HCT116 (cell line): ENCODE results near the gene CNOT10. TPM values are rescaled to one million over a fixed set of nuclear protein-coding genes. Genes with fewer than 3 reads are reported as not detected.

Experiments used
- ATAC-seq: fragments of 200-7000 bp; cut with Tn5 transposase; 2 replicates; pipeline ENCODE4 v1.9.1; 2020; ENCODE audit warnings: mild to moderate bottlenecking, moderate library complexity
- BruUV-seq: library from RNA; stranded (reverse); fragments of 400-500 nt; replicated peaks from 2 replicates; lab custom pipeline; 2021; lab: Mats Ljungman, UMichigan
- CTCF ChIA-PET: fragments of 300-600 bp; sonication (Branson Sonifier 250); formaldehyde crosslinking; loops from one replicate; lab custom pipeline; 2021; ENCODE audit warnings: antibody characterized with exemption; lab: Charles Lee
- POLR2A ChIA-PET: fragments of 300-600, 350-600 bp; sonication (Branson Sonifier 250); formaldehyde crosslinking; loops from one replicate; lab custom pipeline; 2021; ENCODE audit warnings: antibody characterized with exemption; lab: Charles Lee
- RAD21 ChIA-PET, 2 experiments: fragments of 300-600 bp; sonication (Branson Sonifier 250); formaldehyde crosslinking; loops; one replicate each; lab custom pipeline; 2023; ENCODE audit warnings: low total read pairs in 2 of 2; ENCODE audit not compliant: uncharacterized antibody in 2 of 2, unreplicated experiment in 2 of 2, low non-redundant PET in 1 of 2; lab: Charles Lee
- DNase-seq: peaks from one replicate; pipeline ENCODE4 v3.0.0-alpha.2; 2010; ENCODE audit warnings: low read depth, low spot score
- H2AFZ ChIP-seq: fragments of 200-600 bp; shearing (Covaris generic), sonication (generic); 2 replicates; pipeline ENCODE4 v1.6.1; 2017; ENCODE audit warnings: low read depth, mixed run types, mixed read lengths, antibody characterized with exemption, low read length; ENCODE audit not compliant: poor library complexity, severe bottlenecking
- H3K27ac ChIP-seq: 2 replicates; pipeline ENCODE4 v1.5.1; 2012; ENCODE audit warnings: low read depth, low read length
- H3K27me3 ChIP-seq: fragments of 200-600 bp; sonication (generic); 2 replicates; pipeline ENCODE4 v1.6.1; 2016; ENCODE audit warnings: mixed run types, low read length, mixed read lengths; ENCODE audit not compliant: insufficient read depth
- H3K36me3 ChIP-seq, 2 experiments: fragments of 200-500 bp in 1 of 2; fragments of 200-600 bp in 1 of 2; sonication (Bioruptor generic) in 1 of 2; sonication (generic) in 1 of 2; 2 replicates each; pipeline versions ENCODE4 v1.5.1 to v1.6.1; 2014 to 2016; ENCODE audit warnings: low read length in 2 of 2, inconsistent platforms in 1 of 2, mixed read lengths in 1 of 2, mixed run types in 1 of 2; ENCODE audit not compliant: insufficient read depth in 2 of 2, control insufficient read depth in 1 of 2
- H3K4me1 ChIP-seq, 2 experiments: fragments of 200-600 bp in 1 of 2; sonication (generic) in 1 of 2; 2 replicates each; pipeline versions ENCODE4 v1.5.1 to v1.6.1; 2012 to 2017; ENCODE audit warnings: low read length in 2 of 2, inconsistent platforms in 1 of 2, mild to moderate bottlenecking in 1 of 2, mixed read lengths in 1 of 2, mixed run types in 1 of 2, moderate library complexity in 1 of 2; ENCODE audit not compliant: insufficient read depth in 2 of 2, control insufficient read depth in 1 of 2
- H3K4me2 ChIP-seq: fragments of 200-600 bp; sonication (generic); 2 replicates; pipeline ENCODE4 v1.6.1; 2017; ENCODE audit warnings: mixed run types, low read length, mixed read lengths
- H3K4me3 ChIP-seq, 2 experiments: fragments of 200-600 bp in 1 of 2; sonication (generic) in 1 of 2; replicated peaks in 1 of 2; 2 replicates each; pipeline ENCODE4 v1.5.1; 2011 to 2016; ENCODE audit warnings: low read length in 2 of 2, control low read depth in 1 of 2, low read depth in 1 of 2, mild to moderate bottlenecking in 1 of 2, mixed read lengths in 1 of 2, mixed run types in 1 of 2
- H3K79me2 ChIP-seq: fragments of 200-600 bp; sonication (generic); 2 replicates; pipeline ENCODE4 v1.6.1; 2017; ENCODE audit warnings: mild to moderate bottlenecking, mixed run types, low read length, moderate library complexity, mixed read lengths; ENCODE audit not compliant: insufficient read depth
- H3K9ac ChIP-seq: fragments of 200-600 bp; sonication (generic); 2 replicates; pipeline ENCODE4 v1.6.1; 2016; ENCODE audit warnings: low read length, mixed read lengths
- H3K9me2 ChIP-seq: fragments of 200-600 bp; sonication (generic), shearing (Covaris generic); 2 replicates; pipeline ENCODE4 v1.6.1; 2017; ENCODE audit warnings: mixed run types, mild to moderate bottlenecking, moderate library complexity; ENCODE audit not compliant: insufficient read depth
- H3K9me3 ChIP-seq, 2 experiments: fragments of 200-500 bp in 1 of 2; fragments of 200-600 bp in 1 of 2; sonication (Bioruptor generic) in 1 of 2; sonication (generic) in 1 of 2; 2 replicates each; pipeline ENCODE4 v1.6.1; 2014 to 2017; ENCODE audit warnings: low read length in 2 of 2, mixed read lengths in 2 of 2, inconsistent platforms in 1 of 2, low read depth in 1 of 2, mild to moderate bottlenecking in 1 of 2, mixed run types in 1 of 2, moderate library complexity in 1 of 2; ENCODE audit not compliant: control insufficient read depth in 1 of 2, insufficient read depth in 1 of 2
- H4K20me1 ChIP-seq: fragments of 200-600 bp; sonication (generic), shearing (Covaris generic); 2 replicates; pipeline ENCODE4 v1.6.1; 2017; ENCODE audit warnings: mixed run types, mild to moderate bottlenecking, moderate library complexity; ENCODE audit not compliant: insufficient read depth
- CBX3 ChIP-seq: IDR thresholded peaks from 2 replicates; pipeline ENCODE4 v1.6.1; 2012; ENCODE audit warnings: low read depth
- CEBPB ChIP-seq: IDR thresholded peaks from 2 replicates; pipeline ENCODE4 v1.6.1; 2012; ENCODE audit warnings: low read depth
- EGR1 ChIP-seq: IDR thresholded peaks from 2 replicates; pipeline ENCODE4 v1.6.1; 2012; ENCODE audit warnings: low read depth
- ELF1 ChIP-seq: IDR thresholded peaks from 2 replicates; pipeline ENCODE4 v1.6.1; 2012; ENCODE audit warnings: low read depth, borderline replicate concordance
- EZH2 ChIP-seq: fragments of 200-600 bp; sonication (generic); IDR thresholded peaks from 2 replicates; pipeline ENCODE4 v1.6.1; 2017; ENCODE audit warnings: antibody characterized with exemption, mixed run types
- EZH2phosphoT487 ChIP-seq: fragments of 200-600 bp; IDR thresholded peaks from 2 replicates; pipeline ENCODE4 v1.6.1; 2018; ENCODE audit warnings: antibody characterized with exemption, borderline replicate concordance
- FOSL1 ChIP-seq: IDR thresholded peaks from 2 replicates; pipeline ENCODE4 v1.6.1; 2012; ENCODE audit warnings: low read depth
- JUND ChIP-seq: IDR thresholded peaks from 2 replicates; pipeline ENCODE4 v1.6.1; 2012
- POLR2A ChIP-seq: IDR thresholded peaks from 2 replicates; pipeline ENCODE4 v1.7.0; 2011; ENCODE audit warnings: borderline replicate concordance; ENCODE audit not compliant: insufficient read depth, insufficient read length; ENCODE audit errors: extremely low read depth
- POLR2AphosphoS5 ChIP-seq: IDR thresholded peaks from 2 replicates; pipeline ENCODE4 v1.6.1; 2011; ENCODE audit warnings: mild to moderate bottlenecking, low read depth, low read length, moderate library complexity
- SIN3A ChIP-seq: IDR thresholded peaks from 2 replicates; pipeline ENCODE4 v1.6.1; 2012; ENCODE audit warnings: low read depth
- SP1 ChIP-seq: IDR thresholded peaks from 2 replicates; pipeline ENCODE4 v1.6.1; 2012; ENCODE audit warnings: low read depth
- SRF ChIP-seq: IDR thresholded peaks from 2 replicates; pipeline ENCODE4 v1.6.1; 2012; ENCODE audit warnings: low read depth
- intact Hi-C: fragments of 100-400 bp; cut with micrococcal nuclease; formaldehyde crosslinking; loops from 2 replicates; pipeline ENCODE4 v1.10.0; 2022
- total RNA-seq: library from RNA; stranded (reverse); gene quantifications from one replicate; pipeline ENCODE4 v1.2.1, GENCODE V29; 2021; ENCODE audit not compliant: unreplicated experiment
- TF ChIP-seq, protein P1 (sequence below): IDR thresholded peaks from 2 replicates; pipeline ENCODE4 v1.6.1; 2012; ENCODE audit warnings: low read depth
- TF ChIP-seq, protein P2 (sequence below): IDR thresholded peaks from 2 replicates; pipeline ENCODE4 v1.6.1; 2012

Gene CNOT10
- total RNA-seq, 1 experiment from 2014 or later = 47.4 TPM

DNA sequence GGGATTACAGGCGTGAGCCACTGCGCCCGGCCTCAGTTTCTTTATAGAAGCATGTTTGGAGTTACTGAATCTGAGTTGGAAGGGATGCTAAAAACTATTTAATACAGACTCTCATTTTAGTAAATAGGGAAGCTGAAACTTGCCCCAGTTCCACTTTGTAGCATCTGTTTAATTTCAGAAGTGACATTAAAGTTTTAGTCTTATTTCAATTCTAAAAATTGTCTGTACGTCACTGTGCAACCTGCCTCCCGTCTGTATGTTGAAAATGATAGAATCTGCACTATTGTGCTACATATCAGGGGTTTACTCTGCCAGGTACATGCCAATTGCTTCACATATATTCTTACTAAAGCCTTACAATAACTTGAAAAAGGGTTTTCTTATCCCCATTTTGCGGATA, 15.3 kb downstream of the CNOT10 start:
- H2AFZ ChIP-seq = no peak overlapping the region
- no peak for TF ChIP-seq POLR2AphosphoS5
- TF ChIP-seq FOSL1 = no peak
- no peak for TF ChIP-seq SP1
- TF ChIP-seq, protein P1, sequence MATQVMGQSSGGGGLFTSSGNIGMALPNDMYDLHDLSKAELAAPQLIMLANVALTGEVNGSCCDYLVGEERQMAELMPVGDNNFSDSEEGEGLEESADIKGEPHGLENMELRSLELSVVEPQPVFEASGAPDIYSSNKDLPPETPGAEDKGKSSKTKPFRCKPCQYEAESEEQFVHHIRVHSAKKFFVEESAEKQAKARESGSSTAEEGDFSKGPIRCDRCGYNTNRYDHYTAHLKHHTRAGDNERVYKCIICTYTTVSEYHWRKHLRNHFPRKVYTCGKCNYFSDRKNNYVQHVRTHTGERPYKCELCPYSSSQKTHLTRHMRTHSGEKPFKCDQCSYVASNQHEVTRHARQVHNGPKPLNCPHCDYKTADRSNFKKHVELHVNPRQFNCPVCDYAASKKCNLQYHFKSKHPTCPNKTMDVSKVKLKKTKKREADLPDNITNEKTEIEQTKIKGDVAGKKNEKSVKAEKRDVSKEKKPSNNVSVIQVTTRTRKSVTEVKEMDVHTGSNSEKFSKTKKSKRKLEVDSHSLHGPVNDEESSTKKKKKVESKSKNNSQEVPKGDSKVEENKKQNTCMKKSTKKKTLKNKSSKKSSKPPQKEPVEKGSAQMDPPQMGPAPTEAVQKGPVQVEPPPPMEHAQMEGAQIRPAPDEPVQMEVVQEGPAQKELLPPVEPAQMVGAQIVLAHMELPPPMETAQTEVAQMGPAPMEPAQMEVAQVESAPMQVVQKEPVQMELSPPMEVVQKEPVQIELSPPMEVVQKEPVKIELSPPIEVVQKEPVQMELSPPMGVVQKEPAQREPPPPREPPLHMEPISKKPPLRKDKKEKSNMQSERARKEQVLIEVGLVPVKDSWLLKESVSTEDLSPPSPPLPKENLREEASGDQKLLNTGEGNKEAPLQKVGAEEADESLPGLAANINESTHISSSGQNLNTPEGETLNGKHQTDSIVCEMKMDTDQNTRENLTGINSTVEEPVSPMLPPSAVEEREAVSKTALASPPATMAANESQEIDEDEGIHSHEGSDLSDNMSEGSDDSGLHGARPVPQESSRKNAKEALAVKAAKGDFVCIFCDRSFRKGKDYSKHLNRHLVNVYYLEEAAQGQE = no peak
- TF ChIP-seq CBX3 = no peak
- TF ChIP-seq SRF = no peak
- TF ChIP-seq ELF1 = no peak
- TF ChIP-seq JUND = no peak
- no peak for TF ChIP-seq POLR2A
- no peak for TF ChIP-seq EGR1
- no peak for TF ChIP-seq EZH2phosphoT487
- TF ChIP-seq SIN3A = no peak
- TF ChIP-seq CEBPB = no peak
- TF ChIP-seq, protein P2, sequence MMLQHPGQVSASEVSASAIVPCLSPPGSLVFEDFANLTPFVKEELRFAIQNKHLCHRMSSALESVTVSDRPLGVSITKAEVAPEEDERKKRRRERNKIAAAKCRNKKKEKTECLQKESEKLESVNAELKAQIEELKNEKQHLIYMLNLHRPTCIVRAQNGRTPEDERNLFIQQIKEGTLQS = no peak
- TF ChIP-seq EZH2 = no peak
- TF ChIP-seq, all 23 proteins: peak for 0
- no peaks in the 10 kb centered on the region for H4K20me1 ChIP-seq
- H3K4me1 ChIP-seq = no peaks in the 10 kb centered on the region
- no peaks in the 10 kb centered on the region for H3K9me3 ChIP-seq
- ChIA-PET CTCF (no interaction called here), POLR2A (no interaction called here), RAD21 (no interaction called here)
- H3K4me3 ChIP-seq = no peak overlapping the region
- ATAC-seq (no peak), DNase-seq (no peak)
- no TSS peak for BruUV-seq
- H3K27me3 ChIP-seq = no peaks in the 10 kb centered on the region
- no peak overlapping the region for H3K27ac ChIP-seq
- H3K79me2 ChIP-seq = peaks cover 87% of the 10 kb centered on the region
- H3K36me3 ChIP-seq = no peaks in the 10 kb centered on the region
- intact Hi-C loops = no loop called here
- no peaks in the 10 kb centered on the region for H3K9me2 ChIP-seq
- H3K4me2 ChIP-seq = no peak overlapping the region
- no peak overlapping the region for H3K9ac ChIP-seq
